NCI-H446 (cell line): ENCODE measurements around the gene CYREN.
"Not testable (repeated sequence)": the region's sequence is repeated elsewhere in the genome, so short reads cannot be mapped to it uniquely, and the experiment has no call there.

Experiments used
- DNase-seq, 2 experiments: peaks; one replicate each; lab custom pipeline; 2025; lab: John Stamatoyannopoulos, UW

Gene CYREN

DNA sequence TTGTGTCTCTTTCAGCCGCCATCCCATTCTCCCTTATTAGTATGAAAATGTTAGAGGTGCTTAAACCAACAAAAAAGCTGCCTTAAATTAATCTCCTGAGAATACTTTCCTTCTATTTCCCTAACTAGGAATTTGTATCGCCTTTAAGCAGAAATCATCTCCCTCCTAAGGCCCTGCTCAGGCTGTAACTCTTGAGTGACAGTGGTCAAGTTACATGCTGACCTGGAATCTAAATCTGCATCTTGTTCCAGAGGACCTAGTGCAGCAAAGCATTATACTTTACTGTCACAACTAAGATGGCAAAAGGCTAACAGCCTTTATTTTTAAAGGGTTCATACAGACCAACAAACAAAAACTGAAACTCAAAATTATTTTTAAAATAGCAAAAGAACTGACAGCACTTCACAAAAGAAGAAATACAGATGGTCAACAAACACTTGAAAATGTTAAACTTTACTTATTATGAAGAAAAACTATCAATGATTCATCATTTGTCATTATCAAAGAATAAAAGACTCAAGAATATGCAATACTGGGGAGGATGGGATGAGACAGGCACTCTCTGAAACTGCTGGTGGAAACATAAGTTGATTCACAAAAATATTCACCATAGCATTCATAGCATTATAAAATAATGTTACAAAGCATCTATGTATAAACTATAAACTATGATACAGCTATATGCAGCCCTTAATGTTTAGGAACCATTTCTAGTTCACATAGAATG lies 11.0 kb downstream of the CYREN start:
- DNase-seq, result no peak

DNA sequence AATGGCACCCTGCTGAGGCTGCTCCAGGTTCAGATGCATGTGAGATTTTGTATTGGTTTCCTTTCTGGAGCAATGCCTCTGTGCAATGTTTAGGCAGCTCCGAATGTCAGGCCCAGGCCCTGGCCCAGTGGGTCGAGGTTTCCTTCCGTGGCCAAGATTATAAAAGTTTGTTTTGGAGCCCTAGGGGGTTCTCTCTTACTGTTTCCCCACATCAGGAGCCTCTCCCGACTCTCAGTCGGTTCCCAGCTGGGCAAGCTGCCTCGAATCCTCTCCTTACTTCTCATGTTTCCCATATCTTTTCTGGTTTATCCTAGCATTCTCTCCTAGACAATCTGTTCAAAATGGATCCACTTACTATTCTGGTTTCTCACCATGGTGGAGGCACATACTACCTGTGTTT lies 11.6 kb downstream of the CYREN start:
- DNase-seq, result no peak

DNA sequence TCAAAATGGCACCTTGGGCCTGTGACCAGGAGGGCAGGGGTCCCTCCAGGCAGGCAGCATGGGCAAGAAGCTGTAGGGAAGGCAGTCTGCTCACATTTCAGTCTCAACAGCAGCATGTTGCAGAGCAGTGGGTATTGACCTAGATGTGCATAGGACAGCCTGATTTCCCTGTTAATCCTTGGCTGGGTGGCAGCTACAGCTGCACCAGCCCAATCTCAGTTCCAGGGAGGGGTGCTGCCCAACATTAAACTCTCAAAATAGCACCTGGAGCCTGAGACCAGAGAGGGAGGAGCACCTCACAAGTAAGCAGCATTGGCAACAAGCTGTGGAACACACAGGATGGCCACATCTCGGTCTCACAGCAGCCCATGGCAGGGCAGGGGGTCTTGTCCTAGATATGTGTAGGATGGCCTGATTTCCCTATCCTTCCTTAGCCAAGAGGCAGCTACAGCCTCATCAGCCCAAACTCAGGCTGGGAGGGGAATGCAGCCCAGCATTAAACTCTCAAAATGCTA lies 12.3 kb downstream of the CYREN start:
- no peak for DNase-seq

DNA sequence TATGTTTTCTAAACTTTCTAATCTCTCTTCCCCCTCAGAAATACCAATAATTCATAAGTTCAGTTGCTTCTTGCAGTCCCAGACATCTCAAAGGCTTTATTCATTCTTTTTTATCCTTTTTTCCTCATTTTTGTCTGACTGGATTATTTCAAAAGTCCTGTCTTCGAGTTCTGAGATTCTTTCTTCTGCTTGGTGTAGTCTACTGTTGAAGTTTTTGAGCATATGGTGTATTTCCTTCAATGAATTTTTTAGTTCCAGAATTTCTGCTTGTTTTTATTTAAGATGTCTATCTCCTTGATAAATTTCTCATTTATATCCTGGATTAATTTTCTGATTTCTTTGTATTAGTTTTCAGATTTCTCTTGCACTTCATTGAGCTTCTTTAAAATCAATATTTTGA lies 14.2 kb downstream of the CYREN start:
- DNase-seq, result no peak

DNA sequence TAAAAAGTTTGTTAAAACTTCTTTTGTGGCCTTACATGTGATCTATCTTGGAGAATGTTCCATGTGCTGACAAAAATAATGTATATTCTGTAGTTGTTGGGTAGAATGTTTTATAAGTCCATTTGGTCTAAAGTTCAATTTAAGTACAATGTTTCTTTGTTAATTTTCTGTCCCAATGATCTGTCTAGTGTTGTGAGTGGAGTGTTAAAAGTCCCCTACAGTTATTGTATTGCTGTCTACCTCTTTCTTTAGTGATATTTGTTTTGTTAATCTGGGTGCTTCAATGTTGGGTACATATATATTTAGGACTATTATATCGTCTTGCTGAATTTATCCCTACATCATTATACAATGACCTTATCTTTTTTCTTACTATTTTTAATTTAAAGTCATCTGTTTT lies 15.8 kb downstream of the CYREN start:
- no peak for DNase-seq

DNA sequence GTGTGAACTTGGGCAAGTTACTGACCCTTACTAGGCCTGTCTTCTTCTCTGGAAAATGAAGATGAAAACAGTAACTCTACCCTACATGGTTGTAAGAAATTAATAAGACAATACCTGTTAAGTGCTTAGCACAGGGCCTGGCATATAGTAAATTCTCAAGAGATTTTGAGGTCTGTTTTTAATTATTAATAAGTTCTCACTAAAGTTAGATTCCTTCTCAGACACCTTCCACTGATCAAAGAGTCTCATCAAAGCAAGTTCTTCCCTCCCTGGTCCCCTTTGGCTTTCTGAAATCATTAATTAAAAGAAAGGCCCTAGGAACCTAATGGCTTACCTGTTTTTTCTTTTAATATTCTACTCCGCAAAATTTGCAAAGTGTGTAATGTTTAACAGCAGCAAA lies 18.1 kb downstream of the CYREN start:
- no peak for DNase-seq

DNA sequence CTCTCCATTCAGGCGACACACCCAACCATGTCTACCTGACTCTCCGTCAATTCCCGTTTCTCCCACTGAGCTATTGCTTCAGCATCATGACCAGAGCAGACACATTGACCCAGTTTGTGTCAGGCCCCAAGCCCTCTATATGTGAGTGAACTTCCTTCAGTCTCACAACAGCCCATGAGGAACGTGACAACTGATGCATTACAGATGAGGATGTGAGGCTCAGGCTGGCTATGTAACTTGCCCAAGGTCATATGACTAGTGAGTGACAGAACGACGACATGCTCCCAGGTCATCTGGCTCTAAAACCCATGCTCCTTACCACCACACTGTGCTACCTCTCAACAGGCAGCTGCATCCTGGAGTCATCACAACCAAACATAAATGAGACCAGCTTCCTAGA lies 19.0 kb downstream of the CYREN start:
- no peak for DNase-seq

DNA sequence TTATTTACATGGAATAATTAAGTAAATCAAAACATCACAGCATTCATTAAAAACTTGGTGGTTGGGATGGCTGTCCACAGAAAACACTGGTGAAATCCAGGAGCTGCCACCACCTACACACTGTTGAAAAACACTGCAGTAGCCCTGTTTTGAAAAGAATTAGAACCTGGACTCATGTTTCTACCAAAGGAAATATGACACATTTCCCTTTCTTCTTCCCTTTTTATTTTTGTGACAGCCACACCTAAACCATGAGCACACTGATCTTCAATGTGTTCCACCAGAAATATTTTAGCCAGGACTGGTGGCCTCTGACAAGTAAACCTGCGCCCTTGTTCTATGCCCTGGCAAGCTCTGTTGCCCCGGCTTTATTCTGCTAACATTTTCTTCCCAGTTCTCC lies 19.4 kb downstream of the CYREN start:
- no peak for DNase-seq

DNA sequence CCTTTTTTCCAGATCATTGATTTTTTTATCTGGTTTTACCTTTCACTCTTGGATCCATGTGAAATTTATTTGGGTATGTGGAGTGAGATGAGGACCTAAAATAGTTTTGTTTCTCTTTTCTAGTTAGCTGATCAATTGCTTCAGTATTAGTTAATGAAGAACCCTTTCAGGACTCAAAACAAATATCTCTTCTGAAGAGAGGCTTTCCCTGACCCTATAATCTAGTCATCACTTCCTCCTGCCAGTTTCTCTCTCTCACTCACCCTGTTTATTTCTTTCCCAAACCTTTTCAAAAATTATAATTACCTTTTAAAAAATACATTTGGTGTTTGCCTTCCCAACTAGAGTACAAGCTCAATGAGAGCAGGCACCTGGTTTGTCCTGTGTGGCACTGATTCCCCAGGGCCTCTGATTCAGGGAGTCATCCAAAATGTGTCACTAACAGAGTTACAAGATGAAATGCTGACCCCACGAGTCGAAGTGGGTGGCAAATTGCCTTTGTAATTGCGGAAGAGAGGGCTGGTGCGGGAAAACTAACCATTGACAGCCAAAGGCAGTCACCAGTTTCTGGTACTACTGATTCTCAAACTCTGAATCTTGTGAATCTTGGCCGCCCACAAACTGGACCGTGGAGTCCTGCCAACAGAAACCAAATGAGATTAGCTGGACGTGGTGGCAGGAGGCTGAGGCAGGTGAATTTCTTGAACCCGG lies 20.3 kb downstream of the CYREN start:
- DNase-seq, result no peak

DNA sequence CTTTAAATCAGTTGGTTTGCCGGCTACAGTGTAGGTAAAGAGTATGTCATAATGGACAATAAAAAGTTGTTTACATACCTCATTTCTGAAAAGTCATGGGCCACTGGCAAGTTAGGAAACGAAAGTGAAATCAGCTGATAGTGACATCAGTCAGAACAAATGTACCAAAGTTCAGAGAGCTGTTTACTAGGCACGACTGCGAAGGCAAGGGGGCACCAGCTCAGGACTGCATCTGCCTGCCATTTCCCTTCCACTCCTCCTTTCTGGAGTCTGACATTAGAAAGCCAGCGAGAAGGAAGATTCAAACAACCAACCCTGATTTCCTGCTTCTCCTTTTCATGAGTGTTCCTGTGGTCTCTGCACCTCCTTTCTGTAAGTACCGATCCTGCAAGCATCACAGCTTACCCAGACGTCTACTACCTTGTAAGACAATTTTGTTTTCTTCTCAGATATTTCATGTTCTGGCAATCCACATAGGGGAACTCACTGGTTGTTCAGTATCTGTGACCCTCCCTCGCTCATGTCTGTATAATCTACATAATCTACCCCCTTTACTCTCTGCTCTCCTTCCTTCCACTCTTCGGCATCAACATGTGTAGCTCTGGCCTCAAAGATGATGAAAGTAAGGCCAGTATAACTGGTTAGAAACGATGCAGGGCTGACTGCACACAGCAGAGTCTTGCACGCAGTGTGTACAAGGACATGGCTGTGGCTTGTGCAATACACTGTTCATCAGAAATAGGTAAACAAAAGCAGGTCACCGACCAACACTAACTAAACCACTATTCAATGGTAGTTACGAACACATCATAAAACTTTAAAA lies 22.4 kb downstream of the CYREN start, which contains the start of gene TMEM140:
Gene TMEM140, plus strand, starts transcription at position 174 of the 823 bp plus-strand sequence. CDS start 16,370 bp downstream, outside the sequence.
- no peak for DNase-seq

DNA sequence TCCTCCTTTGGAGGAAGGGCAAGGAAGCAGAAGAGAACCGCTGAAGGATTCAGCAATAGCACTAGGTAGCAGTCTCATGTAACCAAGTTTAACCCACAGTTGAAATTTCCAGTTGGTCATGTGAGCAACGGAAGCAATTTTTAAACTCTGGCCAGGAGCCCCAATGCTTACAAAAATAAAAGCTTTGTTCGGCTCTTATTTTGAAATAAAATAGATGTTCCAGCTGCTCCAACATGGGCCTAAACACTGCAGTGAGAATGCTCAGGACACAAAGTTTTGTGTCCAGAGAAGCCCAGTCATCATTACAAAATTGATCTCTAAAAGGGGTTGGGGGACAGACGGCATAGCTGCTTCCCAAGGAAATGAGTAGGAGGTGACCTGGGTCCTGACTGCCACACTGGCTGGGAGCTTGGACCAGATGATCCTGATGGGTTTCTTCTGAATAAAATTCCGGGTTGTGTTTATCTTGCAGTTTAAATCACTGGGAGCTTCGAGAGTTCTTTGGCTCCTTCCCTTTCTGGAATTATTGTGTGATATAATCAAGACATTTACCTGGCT lies 23.1 kb downstream of the CYREN start:
- DNase-seq, result no peak

DNA sequence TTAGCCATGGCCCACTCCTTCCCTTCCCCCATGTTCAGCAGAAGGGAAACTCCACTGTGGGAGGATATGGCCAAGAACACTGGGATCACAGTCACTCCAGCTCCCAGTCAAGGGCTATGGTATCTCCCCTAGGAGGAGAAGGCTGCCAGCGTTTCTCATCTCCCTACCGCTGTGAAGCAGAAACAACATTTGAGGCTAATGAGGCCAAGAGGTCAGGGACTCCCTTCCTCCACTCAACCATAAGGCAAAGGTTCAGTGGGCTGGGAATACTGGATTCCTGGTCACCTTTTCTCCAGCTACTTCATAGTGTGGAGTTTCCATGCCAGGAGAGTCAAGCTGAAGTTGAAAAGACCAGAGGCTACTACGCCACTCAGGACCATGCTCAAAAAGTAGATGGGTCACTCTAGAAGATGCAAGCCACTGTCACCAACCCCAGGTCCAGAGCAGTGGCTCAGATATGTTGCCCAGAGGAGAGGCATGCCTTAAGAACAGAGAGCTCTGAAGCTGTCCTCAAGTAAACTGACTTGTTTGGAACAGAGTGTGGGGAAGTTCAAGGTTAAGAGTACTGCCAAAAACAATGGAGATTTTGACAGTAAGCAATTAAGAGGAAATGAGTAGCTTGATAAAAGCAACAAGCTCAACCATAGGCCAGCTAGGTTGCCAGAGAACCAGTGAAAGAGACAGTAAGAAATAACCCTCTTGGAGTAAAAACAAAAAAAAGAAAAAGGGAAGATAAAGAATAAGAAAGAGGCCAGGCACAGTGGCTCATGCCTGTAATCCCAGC lies 26.4 kb downstream of the CYREN start:
- no peak for DNase-seq

DNA sequence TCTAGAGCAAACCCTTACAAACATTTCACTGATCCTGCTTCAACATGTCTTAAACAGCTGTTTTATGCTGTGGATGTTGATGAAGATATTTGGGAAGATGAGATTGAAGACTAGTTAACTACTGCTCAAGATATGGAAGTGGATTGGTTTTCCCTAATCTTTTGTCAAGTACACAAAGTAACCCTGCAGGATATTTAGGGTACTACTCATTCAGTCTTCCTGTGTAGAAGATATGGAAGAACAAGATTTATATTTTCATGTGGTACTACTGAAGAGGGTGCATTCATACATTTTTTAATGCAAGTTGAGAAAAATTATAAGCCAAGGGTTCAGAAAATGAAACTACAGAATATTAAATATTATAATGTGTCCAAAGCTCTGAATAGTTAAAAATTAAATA lies 40.9 kb downstream of the CYREN start:
- no peak for DNase-seq

DNA sequence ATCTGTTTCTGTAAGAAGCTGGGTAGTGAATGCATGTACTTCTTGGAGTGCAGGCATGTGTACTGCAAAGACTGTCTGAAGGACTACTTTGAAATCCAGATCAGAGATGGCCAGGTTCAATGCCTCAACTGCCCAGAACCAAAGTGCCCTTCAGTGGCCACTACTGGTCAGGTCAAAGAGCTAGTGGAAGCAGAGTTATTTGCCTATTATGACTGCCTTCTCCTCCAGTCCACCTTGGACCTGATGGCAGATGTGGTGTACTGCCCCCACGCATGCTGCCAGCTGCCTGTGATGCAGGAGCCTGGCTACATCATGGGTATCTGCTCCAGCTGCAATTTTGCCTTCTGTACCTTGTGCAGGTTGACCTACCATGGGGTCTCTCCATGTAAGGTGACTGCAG lies 41.6 kb downstream of the CYREN start:
- DNase-seq, result no peak

DNA sequence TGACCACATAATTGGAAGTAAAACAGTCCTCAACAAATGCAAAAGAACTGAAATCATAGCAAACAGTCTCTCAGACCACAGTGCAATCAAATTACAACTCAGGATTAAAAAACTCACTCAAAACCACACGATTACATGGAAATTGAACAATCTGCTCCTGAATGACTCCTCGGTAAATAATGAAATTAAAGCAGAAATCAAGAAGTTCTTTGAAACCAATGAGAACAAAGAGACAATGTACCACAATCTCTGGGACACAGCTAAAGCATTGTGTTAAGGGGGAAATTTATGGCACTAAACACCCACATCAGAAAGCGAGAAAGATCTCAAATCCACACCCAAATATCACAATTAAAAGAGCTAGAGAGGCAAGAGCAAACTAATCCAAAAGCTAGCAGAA lies 45.9 kb downstream of the CYREN start:
- DNase-seq, result not testable (repeated sequence)

DNA sequence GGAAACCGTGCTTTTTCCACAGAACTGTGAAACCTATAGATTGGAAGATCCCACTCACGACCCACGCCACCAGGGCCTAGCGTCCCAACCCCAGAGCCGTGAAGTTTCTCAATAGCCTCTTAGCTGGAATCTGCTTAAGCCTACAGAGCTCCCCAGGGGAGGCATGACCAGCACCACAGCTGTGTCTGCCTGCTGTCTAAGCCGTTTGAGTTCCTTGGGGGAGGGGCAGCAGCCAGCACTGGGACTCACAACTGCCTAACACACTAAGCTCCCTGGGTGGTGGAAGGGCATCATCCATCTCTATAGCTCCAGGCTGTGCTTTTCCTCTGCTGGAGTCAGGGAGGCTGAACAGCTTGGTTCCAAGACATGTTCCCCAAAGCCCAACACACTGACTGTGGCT lies 48.6 kb downstream of the CYREN start:
- DNase-seq, result no peak

DNA sequence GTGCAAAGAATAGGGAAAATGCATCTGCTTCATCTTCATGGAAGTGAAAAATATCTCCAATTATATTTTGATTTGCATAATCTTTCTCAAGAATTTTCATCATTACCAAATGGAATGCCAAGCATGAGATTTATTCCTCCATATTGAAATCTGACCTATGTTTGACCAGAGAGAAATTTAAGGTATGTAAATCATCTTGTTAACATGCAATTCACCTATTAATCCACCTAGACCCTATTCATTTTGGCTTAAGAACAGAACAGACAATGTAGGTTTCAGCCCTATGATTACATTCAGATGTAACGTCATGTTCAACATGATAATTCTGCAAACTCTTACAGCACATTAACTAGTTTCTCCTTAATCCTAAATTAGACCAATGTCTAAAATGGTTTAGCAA lies 53.4 kb downstream of the CYREN start:
- DNase-seq, result no peak
